ENCODE data around the gene RNF103. TPM values are rescaled to one million over a fixed set of nuclear protein-coding genes. Genes with fewer than 3 reads are reported as not detected.

Gene RNF103
- total and polyA plus RNA-seq, 2 experiments from 2014 or later: 22.0 to 28.1 TPM

- H3K4me3 ChIP-seq: no peak overlapping the region
- no peak for TF ChIP-seq CTCF (IDR thresholded peaks at IDR 0.05; ENCODE audit: low read depth, low read length)
- no peak for DNase-seq (ENCODE audit: low read depth in 1 of 2, low spot score in 1 of 2)
- no peaks in the 10 kb centered on the region for H3K27me3 ChIP-seq
- no peaks in the 10 kb centered on the region for H3K4me1 ChIP-seq (ENCODE audit: low read depth)
- no peak overlapping the region for H3K27ac ChIP-seq
- no peaks in the 10 kb centered on the region for H3K36me3 ChIP-seq
- H3K9me3 ChIP-seq (ENCODE audit: low read depth): no peaks in the 10 kb centered on the region
Observed at GRCh38 chr2:86557836-86558235, 65.8 kb downstream of the RNF103 start.

- Histone ChIP-seq H3K27ac (no peak overlapping the region), H3K36me3 (no peaks in the 10 kb centered on the region), H3K4me1 (ENCODE audit: low read depth) (no peaks in the 10 kb centered on the region), H3K4me3 (no peak overlapping the region), H3K27me3 (no peaks in the 10 kb centered on the region), H3K9me3 (ENCODE audit: low read depth) (no peaks in the 10 kb centered on the region)
- no peak for DNase-seq (ENCODE audit: low read depth in 1 of 2, low spot score in 1 of 2)
- TF ChIP-seq CTCF (IDR thresholded peaks at IDR 0.05; ENCODE audit: low read depth, low read length): no peak
Observed at GRCh38 chr2:86556508-86556907, 67.2 kb downstream of the RNF103 start.

Other genes starting within 250 kb of the RNF103 start
- 45.0 and 55.6 TPM in 2 replicates for gene KDM3A, start 182.5 kb downstream of the RNF103 start, total RNA-seq
- gene KDM3A, start 182.5 kb downstream of the RNF103 start, polyA plus RNA-seq: 40.7 and 47.2 TPM in 2 replicates
- 32.4 and 47.4 TPM in 2 replicates for gene CHMP3, start 60.4 kb downstream of the RNF103 start, total RNA-seq
- gene CHMP3, start 60.4 kb downstream of the RNF103 start, polyA plus RNA-seq: 30.3 and 31.1 TPM in 2 replicates
- gene RMND5A, start 96.4 kb upstream of the RNF103 start, total RNA-seq: 59.3 and 63.4 TPM in 2 replicates
- 30.8 and 44.2 TPM in 2 replicates for gene RMND5A, start 96.4 kb upstream of the RNF103 start, polyA plus RNA-seq
- 0.07 TPM in 1 of 2 replicates, not detected in the other for gene CD8A, start 167.0 kb upstream of the RNF103 start, total RNA-seq
- gene CD8A, start 167.0 kb upstream of the RNF103 start, polyA plus RNA-seq: 0.41 TPM in 1 of 2 replicates, not detected in the other
- gene CD8B, start 238.0 kb upstream of the RNF103 start, total RNA-seq: not detected in 2 replicates
- gene CD8B, start 238.0 kb upstream of the RNF103 start, polyA plus RNA-seq: not detected in 2 replicates

Measured in cardiac muscle cell (in vitro differentiated cells and primary cell).